Adrenal gland (tissue), 5 donors: ENCODE measurements around the gene SRPK2.

ENCODE experiments used
- CTCF ChIP-seq, 6 experiments: fragments of 450-650 bp in 4 of 6; fragments of 200-600 bp in 2 of 6; sonication (generic) in 1 of 6; IDR thresholded peaks; 1 replicate in 5 of 6; 2 replicates in 1 of 6; pipeline versions ENCODE4 v1.5.1 to v1.8.0; 2016 to 2021; ENCODE audit warnings: antibody characterized with exemption in 6 of 6, mild to moderate bottlenecking in 2 of 6, moderate library complexity in 1 of 6
- POLR2A ChIP-seq, 2 donors: fragments of 450-650 bp; IDR thresholded peaks; one replicate each; pipeline ENCODE4 v1.6.1; 2017; ENCODE audit warnings: antibody characterized with exemption in 2 of 2, mild to moderate bottlenecking in 2 of 2, moderate library complexity in 1 of 2
- donor health status: DM: no; HTN: no; CAD: no.

- TF ChIP-seq CTCF (IDR thresholded peaks at IDR 0.05) (no peak), POLR2A (IDR thresholded peaks at IDR 0.05) (no peak)
Measured at GRCh38 chr7:105269397-105269796, 119.3 kb downstream of the SRPK2 start.
